Measurements from ENCODE around the gene ANO1.
"Not testable (repeated sequence)": the region's sequence is repeated elsewhere in the genome, so short reads cannot be mapped to it uniquely, and the experiment has no call there.

ANO1 gene

GRCh38 chr11:70184396-70184795, 106.3 kb downstream of the ANO1 start:
- in situ Hi-C loops (cut with MboI; ENCODE audit: low sequenced_read_pairs): no loop called here

GRCh38 chr11:70185348-70186055, 107.4 kb downstream of the ANO1 start:
- in situ Hi-C loops (cut with MboI; ENCODE audit: low sequenced_read_pairs): no loop called here

- in situ Hi-C loops (cut with MboI; ENCODE audit: low sequenced_read_pairs): no loop called here
These were observed 108.3 kb downstream of the ANO1 start for GRCh38 chr11:70186420-70186819.

- in situ Hi-C loops (cut with MboI; ENCODE audit: low sequenced_read_pairs): no loop called here
These were observed 108.8 kb downstream of the ANO1 start for GRCh38 chr11:70186936-70187335.

GRCh38 chr11:70187771-70188170, 109.7 kb downstream of the ANO1 start:
- in situ Hi-C loops (cut with MboI; ENCODE audit: low sequenced_read_pairs): no loop called here

- in situ Hi-C loops (cut with MboI; ENCODE audit: low sequenced_read_pairs): no loop called here
These were observed 111.5 kb downstream of the ANO1 start for GRCh38 chr11:70189622-70190021.

GRCh38 chr11:70191495-70192140, 113.5 kb downstream of the ANO1 start:
- in situ Hi-C loops (cut with MboI; ENCODE audit: low sequenced_read_pairs): no loop called here

- in situ Hi-C loops (cut with MboI; ENCODE audit: low sequenced_read_pairs): no loop called here
These were observed 114.7 kb downstream of the ANO1 start for GRCh38 chr11:70192666-70193410.

- in situ Hi-C loops (cut with MboI; ENCODE audit: low sequenced_read_pairs): no loop called here
These were observed 115.5 kb downstream of the ANO1 start for GRCh38 chr11:70193411-70194292.

- in situ Hi-C loops (cut with MboI; ENCODE audit: low sequenced_read_pairs): no loop called here
These were observed 117.0 kb downstream of the ANO1 start for GRCh38 chr11:70194792-70195791.

- in situ Hi-C loops (cut with MboI; ENCODE audit: low sequenced_read_pairs): no loop called here
These were observed 122.2 kb downstream of the ANO1 start for GRCh38 chr11:70200212-70200844.

- in situ Hi-C loops (cut with MboI; ENCODE audit: low sequenced_read_pairs): not testable (repeated sequence)
These were observed 122.9 kb downstream of the ANO1 start for GRCh38 chr11:70201047-70201446.

GRCh38 chr11:70201882-70202861, 124.1 kb downstream of the ANO1 start:
- in situ Hi-C loops (cut with MboI; ENCODE audit: low sequenced_read_pairs): no loop called here

- in situ Hi-C loops (cut with MboI; ENCODE audit: low sequenced_read_pairs): no loop called here
These were observed 125.0 kb downstream of the ANO1 start, which contains the start of gene FADD for GRCh38 chr11:70202920-70203750. Gene FADD (plus strand): TSS chr11:70203296. CDS start chr11:70203460, 164 bp downstream.

- in situ Hi-C loops (cut with MboI; ENCODE audit: low sequenced_read_pairs): no loop called here
These were observed 125.8 kb downstream of the ANO1 start for GRCh38 chr11:70203751-70204465.

GRCh38 chr11:70204466-70204799, 126.3 kb downstream of the ANO1 start:
- in situ Hi-C loops (cut with MboI; ENCODE audit: low sequenced_read_pairs): no loop called here

All from hTERT RPE-1 (cell line).